Activated naive CD8-positive, alpha-beta T cell treated with anti-CD3 and anti-CD28 coated beads, Interleukin-2, amount 50 U/mL, for 16 hours (primary cell): ENCODE measurements around the gene ZSWIM4.
A peak's percentile ranks its signal among the peaks of the same experiment; 100 is the strongest.
"Not testable (repeated sequence)": the region's sequence is repeated elsewhere in the genome, so short reads cannot be mapped to it uniquely, and the experiment has no call there.

Experiments
- DNase-seq: peaks from one replicate; pipeline ENCODE4 v3.0.0-alpha.2; 2020; ENCODE audit warnings: low read depth, low spot score

The ZSWIM4 gene

GRCh38 chr19:13778398-13778797, 16.8 kb upstream of the ZSWIM4 start:
- no peak for DNase-seq

- DNase-seq = no peak
These were observed 16.4 kb upstream of the ZSWIM4 start for GRCh38 chr19:13778847-13779246.

- not testable (repeated sequence) for DNase-seq
These were observed 15.4 kb upstream of the ZSWIM4 start for GRCh38 chr19:13779794-13780193.

GRCh38 chr19:13781547-13781946, 13.7 kb upstream of the ZSWIM4 start:
- no peak for DNase-seq

GRCh38 chr19:13782537-13782936, 12.7 kb upstream of the ZSWIM4 start:
- no peak for DNase-seq

- DNase-seq = no peak
These were observed 11.4 kb upstream of the ZSWIM4 start for GRCh38 chr19:13783565-13784500.

GRCh38 chr19:13784731-13785452, 10.4 kb upstream of the ZSWIM4 start:
- peak; percentile 56 for DNase-seq

GRCh38 chr19:13788991-13789390, 6.3 kb upstream of the ZSWIM4 start:
- DNase-seq = no peak

- no peak for DNase-seq
These were observed 4.9 kb upstream of the ZSWIM4 start for GRCh38 chr19:13790354-13790753.

GRCh38 chr19:13793317-13793716, 1.9 kb upstream of the ZSWIM4 start:
- DNase-seq = not testable (repeated sequence)

- no peak for DNase-seq
These were observed 866 bp upstream of the ZSWIM4 start for GRCh38 chr19:13794398-13794756.

GRCh38 chr19:13795595-13796300, 505 bp downstream of the ZSWIM4 start:
- DNase-seq = no peak

- DNase-seq = no peak
These were observed 1.2 kb downstream of the ZSWIM4 start for GRCh38 chr19:13796301-13797057.

- DNase-seq = no peak
These were observed 1.8 kb downstream of the ZSWIM4 start for GRCh38 chr19:13797058-13797440.

GRCh38 chr19:13797870-13798269, 2.6 kb downstream of the ZSWIM4 start:
- no peak for DNase-seq

- DNase-seq = no peak
These were observed 4.4 kb downstream of the ZSWIM4 start for GRCh38 chr19:13799669-13800068.

- no peak for DNase-seq
These were observed 7.8 kb downstream of the ZSWIM4 start for GRCh38 chr19:13803038-13803437.

GRCh38 chr19:13804830-13805683, 9.8 kb downstream of the ZSWIM4 start:
- DNase-seq = no peak

GRCh38 chr19:13806728-13807127, 11.5 kb downstream of the ZSWIM4 start:
- DNase-seq = no peak

- DNase-seq = no peak
These were observed 12.3 kb downstream of the ZSWIM4 start for GRCh38 chr19:13807421-13808021.
